Stimulated activated CD4-positive, alpha-beta T cell treated with anti-CD3 and anti-CD28 coated beads, Interleukin-4, amount 100 ng/mL, for 4 hours (primary cell): ENCODE data around the gene ZNF20.
A peak's percentile ranks its signal among the peaks of the same experiment; 100 is the strongest.

Source experiments
- DNase-seq, 2 experiments: peaks; one replicate each; pipeline ENCODE4 v3.0.0-alpha.2; 2020

The ZNF20 gene

DNA sequence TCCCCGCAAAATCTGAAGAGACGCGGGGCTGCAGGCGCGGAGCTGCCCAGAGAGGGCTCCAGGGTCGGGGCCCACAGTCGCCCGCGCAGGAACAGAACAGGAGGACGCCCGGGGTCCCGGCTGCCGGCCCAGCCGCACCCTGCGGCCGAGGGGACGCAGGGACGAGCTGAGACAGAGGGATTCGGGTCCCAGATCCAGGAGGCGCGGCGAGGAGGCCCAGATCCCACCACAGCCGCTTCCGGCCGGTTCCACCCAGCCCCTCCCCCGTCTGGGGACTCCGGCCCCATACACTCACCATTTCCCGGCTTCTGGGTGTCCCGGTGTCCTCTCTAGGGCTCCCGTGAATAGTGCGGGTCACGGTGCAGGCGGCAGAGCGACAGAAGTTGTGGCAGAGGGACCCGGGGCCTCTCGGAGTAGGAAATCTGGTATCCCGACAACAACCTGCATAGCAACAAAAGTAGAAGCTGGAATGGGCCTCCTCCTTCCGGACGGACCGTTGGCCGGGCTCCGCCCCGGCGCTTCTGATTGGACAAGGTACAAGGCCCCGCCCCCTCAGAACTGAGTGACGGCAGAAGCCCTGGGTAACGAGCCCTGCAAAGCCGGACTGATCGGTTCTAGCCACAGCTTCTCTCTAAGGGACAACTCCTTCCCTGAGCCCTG lies at the start of gene ZNF20:
TSS of gene ZNF20 (minus strand) at position 466 of the 660 bp plus-strand sequence. CDS start at position 298, 168 bp downstream.
- peak; percentile 88 to 89 for DNase-seq

DNA sequence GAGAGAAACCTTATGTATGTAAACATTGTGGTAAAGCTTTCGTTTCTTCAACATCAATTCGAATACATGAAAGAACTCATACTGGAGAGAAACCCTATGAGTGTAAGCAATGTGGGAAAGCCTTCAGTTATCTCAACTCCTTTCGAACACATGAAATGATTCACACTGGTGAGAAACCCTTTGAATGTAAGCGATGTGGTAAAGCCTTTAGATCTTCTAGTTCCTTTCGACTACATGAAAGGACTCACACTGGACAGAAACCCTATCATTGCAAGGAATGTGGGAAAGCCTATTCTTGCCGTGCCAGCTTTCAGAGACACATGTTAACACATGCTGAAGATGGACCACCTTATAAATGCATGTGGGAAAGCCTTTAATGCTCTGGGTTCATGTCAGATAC lies 47.5 kb upstream of the ZNF20 start:
- DNase-seq, result no peak

GRCh38 chr19:12180377-12180776 lies 40.2 kb upstream of the ZNF20 start:
- DNase-seq, result no peak

GRCh38 chr19:12166626-12167025 lies 26.5 kb upstream of the ZNF20 start:
- DNase-seq, result no peak

GRCh38 chr19:12163826-12164225 lies 23.7 kb upstream of the ZNF20 start:
- no peak for DNase-seq

GRCh38 chr19:12162882-12163806 lies 23.0 kb upstream of the ZNF20 start, which contains the start of gene ZNF136:
Gene ZNF136 (plus strand): TSS chr19:12163096. CDS start chr19:12163204, 108 bp downstream.
- peak; percentile 88 to 93 for DNase-seq

GRCh38 chr19:12162513-12162881 lies 22.3 kb upstream of the ZNF20 start:
- no peak for DNase-seq

GRCh38 chr19:12159773-12160414 lies 19.7 kb upstream of the ZNF20 start:
- DNase-seq, result no peak

DNA sequence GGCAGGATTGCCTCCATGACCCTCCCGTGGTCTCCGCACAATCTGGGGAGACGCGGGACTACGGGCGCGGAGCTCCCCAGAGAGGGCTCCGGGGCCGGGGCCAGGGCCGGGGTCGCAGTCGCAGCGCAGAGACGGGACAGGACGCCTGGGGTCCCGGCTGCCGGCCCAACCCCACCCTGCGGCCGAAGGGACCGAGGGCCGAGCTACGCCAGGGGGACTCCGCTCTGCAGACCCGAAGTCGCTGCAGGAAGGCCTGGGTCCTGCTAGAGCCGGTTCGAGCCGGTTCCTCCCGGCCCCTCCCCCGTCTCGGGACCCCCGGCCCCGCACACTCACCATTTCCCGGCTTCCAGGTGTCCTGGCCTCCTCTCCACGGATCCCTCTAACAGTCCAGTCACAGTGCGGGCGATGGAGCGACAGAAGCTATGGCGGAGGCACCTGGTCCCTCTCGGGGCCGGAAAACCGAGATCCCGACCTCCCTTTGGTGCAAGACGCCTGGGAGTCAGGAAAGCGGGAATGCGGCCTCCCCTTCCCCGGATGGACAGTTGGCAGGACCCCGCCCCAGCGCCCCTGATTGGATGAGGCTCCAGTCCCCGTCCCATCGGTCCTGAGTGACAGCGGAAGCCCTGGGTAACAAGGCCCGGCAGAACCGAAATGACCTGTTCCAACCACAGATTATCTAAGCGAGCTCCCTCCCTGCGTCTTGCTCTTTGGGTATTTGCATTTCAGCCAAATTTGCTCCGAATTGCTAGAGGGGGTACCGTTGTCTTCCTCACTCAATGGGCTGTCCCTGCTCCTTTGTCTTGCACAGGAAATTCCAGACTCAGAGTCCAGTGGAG lies 16.3 kb upstream of the ZNF20 start, which contains the start of gene ZNF625:
TSS of gene ZNF625 (minus strand) at position 512 of the 836 bp plus-strand sequence. CDS start at position 336, 176 bp downstream.
- DNase-seq, result peak in 1 of 2 experiments; percentile 34

GRCh38 chr19:12155324-12155860 lies 15.2 kb upstream of the ZNF20 start:
- no peak for DNase-seq

- no peak for DNase-seq
Measured at GRCh38 chr19:12145348-12145747, 5.2 kb upstream of the ZNF20 start.

DNA sequence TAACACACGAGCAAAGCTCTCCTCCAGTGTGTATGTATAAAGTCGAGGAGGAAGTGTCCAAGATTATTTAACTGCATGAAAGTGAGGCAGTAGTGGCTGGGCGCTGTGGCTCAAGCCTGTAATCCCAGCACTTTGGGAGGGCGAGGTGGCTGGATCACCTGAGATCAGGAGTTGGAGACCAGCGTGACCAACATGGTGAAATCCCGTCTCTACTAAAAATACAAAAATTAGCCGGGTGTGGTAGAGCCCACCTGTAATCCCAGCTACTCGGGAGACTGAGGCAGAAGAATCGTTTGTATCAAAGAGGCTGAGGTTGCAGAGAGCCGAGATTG lies 1.2 kb upstream of the ZNF20 start:
- DNase-seq, result no peak

DNA sequence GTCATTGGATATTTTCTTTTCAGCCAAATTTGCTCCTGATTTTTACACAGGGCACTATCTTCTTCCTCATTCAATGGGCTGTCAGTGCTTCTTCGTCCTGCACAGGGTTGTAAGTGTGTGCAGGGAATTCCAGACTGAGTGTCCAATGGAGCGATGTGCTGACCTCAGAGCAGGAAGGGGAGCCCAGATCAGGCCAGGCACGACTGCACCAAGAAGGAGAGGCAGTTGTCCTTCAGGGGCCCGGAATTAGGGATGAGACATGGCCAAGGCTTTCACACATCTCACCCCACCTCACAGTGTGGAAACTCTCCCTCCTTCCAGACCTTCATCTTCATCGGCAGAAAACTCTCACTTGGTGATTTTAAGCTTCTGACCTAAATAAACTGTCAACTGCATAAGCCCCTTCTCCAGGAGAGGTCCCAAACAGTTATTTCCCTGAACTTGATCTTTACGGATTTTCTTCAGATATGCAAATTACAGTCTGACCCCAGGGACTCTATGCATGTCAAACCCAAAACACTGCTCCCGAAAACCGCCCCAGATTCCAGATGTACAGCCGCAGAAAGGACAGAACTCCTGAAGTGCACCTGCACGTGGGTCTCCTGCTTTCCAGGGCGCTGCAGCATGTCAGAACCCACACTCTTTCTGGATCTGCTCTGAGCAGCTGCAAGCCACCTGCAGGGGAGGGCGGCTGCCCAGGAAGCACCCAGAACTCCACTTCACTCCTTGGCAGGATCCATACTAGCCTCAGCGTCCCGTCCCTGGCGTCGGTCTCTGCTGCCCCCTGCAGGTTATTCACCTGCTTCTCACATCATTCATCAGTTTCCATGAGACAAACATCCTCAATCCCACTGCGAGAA lies 625 bp upstream of the ZNF20 start:
- DNase-seq, result peak; percentile 74 to 82

DNA sequence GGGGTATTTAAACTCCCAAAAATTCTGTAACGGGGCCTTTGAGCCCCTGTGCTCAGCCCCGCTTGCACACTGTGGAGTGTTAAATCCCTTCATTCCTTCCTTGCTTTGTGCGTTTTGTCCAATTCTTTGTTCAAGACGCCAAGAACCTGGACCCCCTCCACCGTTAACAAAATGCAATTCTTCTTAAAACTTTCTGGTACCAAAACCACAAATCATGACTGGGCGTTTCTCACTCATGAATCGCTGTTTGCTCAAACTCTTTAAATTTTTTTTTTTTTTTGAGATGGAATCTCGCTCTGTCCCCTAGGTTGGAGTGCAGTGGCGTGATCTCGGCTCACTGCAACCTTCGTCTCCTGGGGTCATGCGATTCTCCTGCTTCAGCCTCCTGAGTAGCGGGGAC lies 881 bp downstream of the ZNF20 start:
- no peak for DNase-seq

GRCh38 chr19:12137221-12137940 lies 2.8 kb downstream of the ZNF20 start:
- peak in 1 of 2 experiments; percentile 42 for DNase-seq

- DNase-seq, result no peak
Measured at GRCh38 chr19:12133069-12133468, 7.1 kb downstream of the ZNF20 start.

DNA sequence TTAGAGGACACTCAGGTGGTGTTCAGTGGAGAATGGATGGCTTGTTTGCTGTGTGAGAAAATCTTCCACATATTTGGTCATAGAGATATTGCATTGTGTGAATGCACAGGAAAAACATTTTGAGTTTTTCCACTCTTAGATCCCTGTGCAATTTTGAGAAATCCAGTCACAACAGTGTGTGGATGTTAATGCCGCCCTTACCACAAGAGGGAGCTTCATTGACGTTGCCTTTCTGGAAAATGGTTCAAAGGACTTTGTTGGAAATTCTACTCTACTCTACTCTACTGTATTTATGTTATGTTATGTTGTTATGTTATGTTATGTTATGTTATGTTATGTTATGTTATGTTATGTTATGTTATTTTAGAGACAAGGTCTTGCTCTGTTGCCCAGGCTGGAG lies 13.4 kb downstream of the ZNF20 start:
- DNase-seq, result no peak

DNA sequence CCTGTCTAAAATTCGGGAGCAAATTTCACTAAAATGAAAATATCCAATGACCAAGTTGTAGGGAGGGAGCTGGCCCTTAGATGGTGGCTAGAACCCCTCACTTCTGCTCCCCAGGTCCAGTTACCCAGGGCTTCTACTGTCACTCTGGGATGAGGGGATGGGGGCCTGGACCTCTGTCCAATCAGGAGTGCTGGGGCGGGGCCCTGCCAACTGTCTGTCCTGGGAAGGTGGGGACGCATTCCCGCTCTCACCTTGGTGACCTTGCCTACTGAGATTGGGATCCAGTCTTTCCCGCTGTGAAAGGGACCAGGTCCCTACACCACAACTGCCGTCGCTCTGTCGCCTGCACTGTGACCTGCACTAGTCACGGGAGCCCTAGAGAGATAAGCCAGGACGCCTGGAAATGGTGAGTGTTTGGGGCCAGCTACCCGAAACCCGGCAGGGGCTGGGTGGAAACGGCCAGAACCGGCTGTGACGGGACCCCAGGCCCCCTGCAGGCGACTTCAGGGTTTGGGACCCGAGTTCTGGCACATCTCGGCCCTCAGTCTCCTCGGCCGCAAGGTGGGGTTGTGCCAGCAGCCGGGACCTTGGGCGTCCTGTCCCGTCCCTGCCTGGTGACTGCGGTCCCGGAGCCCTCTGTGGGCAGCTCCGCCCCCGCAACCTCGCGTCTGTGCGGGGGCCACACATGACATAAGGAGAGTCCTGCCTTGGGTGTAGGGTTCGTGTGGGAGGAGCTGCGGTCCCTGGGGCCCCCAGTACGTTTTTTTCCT lies 22.8 kb downstream of the ZNF20 start:
- no peak for DNase-seq

- no peak for DNase-seq
Measured at GRCh38 chr19:12113121-12113520, 27.0 kb downstream of the ZNF20 start.

GRCh38 chr19:12112701-12113100 lies 27.4 kb downstream of the ZNF20 start:
- no peak for DNase-seq
